ENCODE results near the gene OR52E4.

The OR52E4 gene

DNA sequence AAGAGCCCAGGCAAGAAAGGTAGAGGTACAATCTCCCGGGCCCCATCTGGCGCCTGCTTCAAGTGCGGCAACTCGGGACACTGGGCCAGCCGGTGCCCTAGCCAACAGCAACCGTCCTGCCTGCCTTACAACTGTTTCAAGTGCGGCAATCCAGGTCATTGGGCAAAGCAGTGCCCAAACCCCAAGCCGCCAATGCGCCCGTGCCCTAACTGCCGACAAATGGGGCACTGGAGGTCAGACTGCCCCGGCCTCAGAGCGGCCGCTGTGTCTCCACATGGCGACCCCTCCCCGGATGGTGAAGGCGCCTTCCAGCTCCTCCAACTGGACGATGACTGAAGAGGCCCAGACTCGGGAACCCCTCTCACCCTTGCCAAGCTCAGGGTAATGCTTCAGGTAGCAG is 50.2 kb downstream of the OR52E4 start:
- no peak overlapping the region for H3K4me2 ChIP-seq (ENCODE audit: insufficient read depth, low read length, poor library complexity, severe bottlenecking)
- no peak overlapping the region for H2BK15ac ChIP-seq (ENCODE audit: low read length)
- H2BK5ac ChIP-seq (ENCODE audit: low read length): no peak overlapping the region
- H3K23ac ChIP-seq (ENCODE audit: low read depth, low read length, poor library complexity): no peak overlapping the region
- no peaks in the 10 kb centered on the region for H3K27me3 ChIP-seq (ENCODE audit: control insufficient read depth in 3 of 3, insufficient read depth in 3 of 3, low read depth in 1 of 3, low read length in 3 of 3)
- no CpG with 5 or more reads among the region's 19 CpGs for WGBS, 2 donors (ENCODE audit: extremely low coverage in 2 of 2, insufficient read length in 2 of 2, insufficient replicate concordance in 1 of 2)
- DNase-seq (ENCODE audit: low spot score): no peak
- no peak overlapping the region for H3K27ac ChIP-seq (replicated peaks; ENCODE audit: low read length)
- H3K14ac ChIP-seq (ENCODE audit: low read length): peak overlapping the region; percentile 38
- no peak overlapping the region for H3K4me3 ChIP-seq (ENCODE audit: low read length in 2 of 2)
- H2AK5ac ChIP-seq (ENCODE audit: low read depth, low read length): no peak overlapping the region
- H3K4me1 ChIP-seq (ENCODE audit: control insufficient read depth in 2 of 2, insufficient read depth in 1 of 2, low read depth in 1 of 2, low read length in 2 of 2): no peaks in the 10 kb centered on the region
- no peak overlapping the region for H2BK12ac ChIP-seq (ENCODE audit: low read length)
- H4K91ac ChIP-seq (ENCODE audit: low read depth, low read length, poor library complexity): no peak overlapping the region
- H2BK120ac ChIP-seq (ENCODE audit: low read depth, low read length): no peak overlapping the region
- peaks cover 0 to 6% of the 10 kb centered on the region in 2 donors for H3K9me3 ChIP-seq (replicated peaks in 1 of 2; ENCODE audit: control insufficient read depth in 2 of 2, insufficient read depth in 1 of 2, low read depth in 1 of 2, low read length in 2 of 2)
- no peak overlapping the region for H3K9ac ChIP-seq (ENCODE audit: low read depth, low read length, poor library complexity)
- no peaks in the 10 kb centered on the region for H3K36me3 ChIP-seq (replicated peaks in 1 of 2; ENCODE audit: control insufficient read depth in 2 of 2, insufficient read depth in 2 of 2, low read length in 2 of 2)
- no peaks in the 10 kb centered on the region for H3K79me1 ChIP-seq (ENCODE audit: low read depth, low read length)
- H2AFZ ChIP-seq (ENCODE audit: low read length): no peak overlapping the region
- H4K8ac ChIP-seq (ENCODE audit: low read depth, low read length): no peak overlapping the region
- no peak overlapping the region for H3K4ac ChIP-seq (ENCODE audit: low read length)
- no peak overlapping the region for H3K18ac ChIP-seq (ENCODE audit: low read length)

DNA sequence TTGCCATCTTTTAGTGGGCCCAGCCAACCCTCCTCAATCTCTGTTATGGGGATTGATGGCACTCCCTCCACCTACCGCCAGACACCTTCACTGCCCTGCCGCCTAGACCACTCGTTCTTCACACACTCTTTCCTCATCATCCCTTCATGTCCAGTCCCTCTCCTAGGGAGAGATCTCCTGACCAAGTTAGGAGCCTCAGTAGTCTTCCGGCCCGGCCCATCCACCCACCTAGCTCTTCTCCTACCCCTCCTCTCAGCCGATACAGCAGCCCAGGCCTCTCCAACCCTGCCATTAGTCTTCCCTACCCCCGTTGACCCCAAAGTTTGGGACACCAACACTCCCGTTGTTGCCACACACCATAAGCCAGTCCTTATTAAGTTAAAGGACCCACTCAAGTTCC is 50.6 kb downstream of the OR52E4 start:
- H3K27me3 ChIP-seq (ENCODE audit: control insufficient read depth in 3 of 3, insufficient read depth in 3 of 3, low read depth in 1 of 3, low read length in 3 of 3): no peaks in the 10 kb centered on the region
- H3K4me2 ChIP-seq (ENCODE audit: insufficient read depth, low read length, poor library complexity, severe bottlenecking): no peak overlapping the region
- H2BK120ac ChIP-seq (ENCODE audit: low read depth, low read length): no peak overlapping the region
- no peak overlapping the region for H2AFZ ChIP-seq (ENCODE audit: low read length)
- no peak overlapping the region for H2BK12ac ChIP-seq (ENCODE audit: low read length)
- H4K91ac ChIP-seq (ENCODE audit: low read depth, low read length, poor library complexity): no peak overlapping the region
- no peak overlapping the region for H3K4ac ChIP-seq (ENCODE audit: low read length)
- no peak overlapping the region for H3K9ac ChIP-seq (ENCODE audit: low read depth, low read length, poor library complexity)
- H3K4me1 ChIP-seq (ENCODE audit: control insufficient read depth in 2 of 2, insufficient read depth in 1 of 2, low read depth in 1 of 2, low read length in 2 of 2): no peaks in the 10 kb centered on the region
- no peaks in the 10 kb centered on the region for H3K79me1 ChIP-seq (ENCODE audit: low read depth, low read length)
- H2BK15ac ChIP-seq (ENCODE audit: low read length): no peak overlapping the region
- H2AK5ac ChIP-seq (ENCODE audit: low read depth, low read length): no peak overlapping the region
- no peak overlapping the region for H2BK5ac ChIP-seq (ENCODE audit: low read length)
- H3K18ac ChIP-seq (ENCODE audit: low read length): no peak overlapping the region
- no CpG with 5 or more reads among the region's 8 CpGs for WGBS, 2 donors (ENCODE audit: extremely low coverage in 2 of 2, insufficient read length in 2 of 2, insufficient replicate concordance in 1 of 2)
- no peak overlapping the region for H3K14ac ChIP-seq (ENCODE audit: low read length)
- no peak overlapping the region for H3K23ac ChIP-seq (ENCODE audit: low read depth, low read length, poor library complexity)
- no peak overlapping the region for H4K8ac ChIP-seq (ENCODE audit: low read depth, low read length)
- no peaks in the 10 kb centered on the region for H3K36me3 ChIP-seq (replicated peaks in 1 of 2; ENCODE audit: control insufficient read depth in 2 of 2, insufficient read depth in 2 of 2, low read length in 2 of 2)
- H3K27ac ChIP-seq (replicated peaks; ENCODE audit: low read length): no peak overlapping the region
- no peak for DNase-seq (ENCODE audit: low spot score)
- peaks cover 0 to 6% of the 10 kb centered on the region in 2 donors for H3K9me3 ChIP-seq (replicated peaks in 1 of 2; ENCODE audit: control insufficient read depth in 2 of 2, insufficient read depth in 1 of 2, low read depth in 1 of 2, low read length in 2 of 2)
- no peak overlapping the region for H3K4me3 ChIP-seq (ENCODE audit: low read length in 2 of 2)

DNA sequence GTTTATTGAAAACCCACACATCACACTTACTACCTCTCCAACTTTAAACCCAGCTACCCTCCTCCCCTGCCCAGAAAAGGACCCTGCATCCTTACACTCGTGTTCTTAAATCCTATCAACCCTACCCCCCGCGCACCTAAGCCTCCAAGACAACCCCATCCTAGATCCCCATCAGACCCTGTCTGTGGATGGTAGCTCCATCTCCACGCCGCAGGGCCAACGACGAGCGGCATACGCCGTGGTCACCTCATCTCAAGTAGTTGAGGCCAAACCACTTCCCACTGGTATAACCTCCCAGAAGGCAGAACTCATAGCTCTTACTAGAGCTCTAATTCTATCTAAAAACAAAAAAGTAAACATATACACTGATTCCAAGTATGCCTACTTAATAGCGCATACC is 52.2 kb downstream of the OR52E4 start:
- no peaks in the 10 kb centered on the region for H3K27me3 ChIP-seq (ENCODE audit: control insufficient read depth in 3 of 3, insufficient read depth in 3 of 3, low read depth in 1 of 3, low read length in 3 of 3)
- DNase-seq (ENCODE audit: low spot score): no peak
- H2BK15ac ChIP-seq (ENCODE audit: low read length): no peak overlapping the region
- no peak overlapping the region for H4K91ac ChIP-seq (ENCODE audit: low read depth, low read length, poor library complexity)
- no peak overlapping the region for H3K27ac ChIP-seq (replicated peaks; ENCODE audit: low read length)
- H3K18ac ChIP-seq (ENCODE audit: low read length): no peak overlapping the region
- H2BK12ac ChIP-seq (ENCODE audit: low read length): no peak overlapping the region
- H3K14ac ChIP-seq (ENCODE audit: low read length): no peak overlapping the region
- no peak overlapping the region for H2BK120ac ChIP-seq (ENCODE audit: low read depth, low read length)
- H3K9me3 ChIP-seq (replicated peaks in 1 of 2; ENCODE audit: control insufficient read depth in 2 of 2, insufficient read depth in 1 of 2, low read depth in 1 of 2, low read length in 2 of 2): peaks cover 0 to 6% of the 10 kb centered on the region in 2 donors
- H4K8ac ChIP-seq (ENCODE audit: low read depth, low read length): no peak overlapping the region
- no peak overlapping the region for H3K9ac ChIP-seq (ENCODE audit: low read depth, low read length, poor library complexity)
- H3K23ac ChIP-seq (ENCODE audit: low read depth, low read length, poor library complexity): no peak overlapping the region
- no peak overlapping the region for H3K4ac ChIP-seq (ENCODE audit: low read length)
- no peak overlapping the region for H2AFZ ChIP-seq (ENCODE audit: low read length)
- H3K4me3 ChIP-seq (ENCODE audit: low read length in 2 of 2): no peak overlapping the region
- H2AK5ac ChIP-seq (ENCODE audit: low read depth, low read length): no peak overlapping the region
- no peak overlapping the region for H2BK5ac ChIP-seq (ENCODE audit: low read length)
- no peaks in the 10 kb centered on the region for H3K4me1 ChIP-seq (ENCODE audit: control insufficient read depth in 2 of 2, insufficient read depth in 1 of 2, low read depth in 1 of 2, low read length in 2 of 2)
- no peak overlapping the region for H3K4me2 ChIP-seq (ENCODE audit: insufficient read depth, low read length, poor library complexity, severe bottlenecking)
- H3K36me3 ChIP-seq (replicated peaks in 1 of 2; ENCODE audit: control insufficient read depth in 2 of 2, insufficient read depth in 2 of 2, low read length in 2 of 2): no peaks in the 10 kb centered on the region
- no CpG with 5 or more reads among the region's 11 CpGs for WGBS, 2 donors (ENCODE audit: extremely low coverage in 2 of 2, insufficient read length in 2 of 2, insufficient replicate concordance in 1 of 2)
- no peaks in the 10 kb centered on the region for H3K79me1 ChIP-seq (ENCODE audit: low read depth, low read length)

DNA sequence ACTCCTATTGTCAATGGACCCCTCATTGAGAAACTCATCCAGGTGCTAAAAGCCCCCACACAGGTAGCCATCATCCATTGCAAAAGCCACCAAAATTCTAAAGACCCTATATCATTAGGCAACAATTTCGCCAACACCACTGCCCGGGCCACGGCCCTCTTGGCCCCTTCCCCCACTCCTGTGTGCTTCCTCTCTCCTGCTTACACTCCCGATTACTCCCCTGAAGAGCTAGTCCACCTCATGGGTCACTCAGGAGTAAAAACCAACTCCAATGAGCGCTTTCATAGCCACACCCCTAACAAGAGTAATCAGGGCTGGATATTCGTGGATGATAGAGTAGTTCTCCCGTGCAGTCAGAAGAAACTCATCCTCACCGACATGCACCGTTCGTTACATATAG is 52.7 kb downstream of the OR52E4 start:
- H4K8ac ChIP-seq (ENCODE audit: low read depth, low read length): no peak overlapping the region
- H3K79me1 ChIP-seq (ENCODE audit: low read depth, low read length): no peaks in the 10 kb centered on the region
- H3K36me3 ChIP-seq (replicated peaks in 1 of 2; ENCODE audit: control insufficient read depth in 2 of 2, insufficient read depth in 2 of 2, low read length in 2 of 2): no peaks in the 10 kb centered on the region
- no peak overlapping the region for H2AFZ ChIP-seq (ENCODE audit: low read length)
- H2BK15ac ChIP-seq (ENCODE audit: low read length): no peak overlapping the region
- no peaks in the 10 kb centered on the region for H3K4me1 ChIP-seq (ENCODE audit: control insufficient read depth in 2 of 2, insufficient read depth in 1 of 2, low read depth in 1 of 2, low read length in 2 of 2)
- no CpG with 5 or more reads among the region's 10 CpGs for WGBS, 2 donors (ENCODE audit: extremely low coverage in 2 of 2, insufficient read length in 2 of 2, insufficient replicate concordance in 1 of 2)
- no peak overlapping the region for H4K91ac ChIP-seq (ENCODE audit: low read depth, low read length, poor library complexity)
- no peak overlapping the region for H2BK5ac ChIP-seq (ENCODE audit: low read length)
- H2BK120ac ChIP-seq (ENCODE audit: low read depth, low read length): no peak overlapping the region
- no peak overlapping the region for H3K9ac ChIP-seq (ENCODE audit: low read depth, low read length, poor library complexity)
- no peak overlapping the region for H3K23ac ChIP-seq (ENCODE audit: low read depth, low read length, poor library complexity)
- H3K18ac ChIP-seq (ENCODE audit: low read length): no peak overlapping the region
- no peak overlapping the region for H3K14ac ChIP-seq (ENCODE audit: low read length)
- no peak overlapping the region for H3K4me3 ChIP-seq (ENCODE audit: low read length in 2 of 2)
- no peak overlapping the region for H2BK12ac ChIP-seq (ENCODE audit: low read length)
- no peak overlapping the region for H2AK5ac ChIP-seq (ENCODE audit: low read depth, low read length)
- no peak for DNase-seq (ENCODE audit: low spot score)
- H3K27me3 ChIP-seq (ENCODE audit: control insufficient read depth in 3 of 3, insufficient read depth in 3 of 3, low read depth in 1 of 3, low read length in 3 of 3): no peaks in the 10 kb centered on the region
- no peak overlapping the region for H3K27ac ChIP-seq (replicated peaks; ENCODE audit: low read length)
- H3K9me3 ChIP-seq (replicated peaks in 1 of 2; ENCODE audit: control insufficient read depth in 2 of 2, insufficient read depth in 1 of 2, low read depth in 1 of 2, low read length in 2 of 2): peaks cover 0 to 6% of the 10 kb centered on the region in 2 donors
- H3K4ac ChIP-seq (ENCODE audit: low read length): no peak overlapping the region
- H3K4me2 ChIP-seq (ENCODE audit: insufficient read depth, low read length, poor library complexity, severe bottlenecking): no peak overlapping the region
